GM12878 (cell line): Measurements from ENCODE around the gene KCNAB2.

Experiments
- BHLHE40 ChIP-seq, 2 experiments: fragments of 450-650 bp in 1 of 2; IDR thresholded peaks; 2 replicates each; pipeline ENCODE4 v1.6.1; 2011 to 2017; ENCODE audit warnings: low read depth in 2 of 2, borderline replicate concordance in 1 of 2, improper control_type of control experiment in 1 of 2, low read length in 1 of 2, mild to moderate bottlenecking in 1 of 2
- CHD2 ChIP-seq: IDR thresholded peaks from 2 replicates; pipeline ENCODE4 v1.6.1; 2011; ENCODE audit warnings: low read depth, low read length, improper control_type of control experiment, borderline replicate concordance
- ETV6 ChIP-seq, 2 experiments: fragments of 450-650 bp in 1 of 2; IDR thresholded peaks in 1 of 2; conservative IDR thresholded peaks in 1 of 2; 2 replicates each; pipeline ENCODE4 v1.6.1; 2014; ENCODE audit warnings: antibody characterized with exemption in 1 of 2, borderline replicate concordance in 1 of 2, low read depth in 1 of 2, mild to moderate bottlenecking in 1 of 2, moderate library complexity in 1 of 2
- TAF1 ChIP-seq: IDR thresholded peaks from 2 replicates; pipeline ENCODE4 v1.6.1; 2011; ENCODE audit warnings: mild to moderate bottlenecking, low read depth, low read length, borderline replicate concordance
- TF ChIP-seq, protein P1 (sequence below), 3 experiments: IDR thresholded peaks in 2 of 3; conservative IDR thresholded peaks in 1 of 3; 2 replicates each; pipeline ENCODE4 v1.5.1; 2011; ENCODE audit warnings: low read depth in 3 of 3, low read length in 3 of 3, mild to moderate bottlenecking in 3 of 3, control low read depth in 2 of 3, moderate library complexity in 2 of 3, inconsistent platforms in 1 of 3, mixed read lengths in 1 of 3; ENCODE audit not compliant: control insufficient read depth in 2 of 3, insufficient read depth in 1 of 3; ENCODE audit errors: extremely low read depth in 1 of 3

- TF ChIP-seq, protein P1, sequence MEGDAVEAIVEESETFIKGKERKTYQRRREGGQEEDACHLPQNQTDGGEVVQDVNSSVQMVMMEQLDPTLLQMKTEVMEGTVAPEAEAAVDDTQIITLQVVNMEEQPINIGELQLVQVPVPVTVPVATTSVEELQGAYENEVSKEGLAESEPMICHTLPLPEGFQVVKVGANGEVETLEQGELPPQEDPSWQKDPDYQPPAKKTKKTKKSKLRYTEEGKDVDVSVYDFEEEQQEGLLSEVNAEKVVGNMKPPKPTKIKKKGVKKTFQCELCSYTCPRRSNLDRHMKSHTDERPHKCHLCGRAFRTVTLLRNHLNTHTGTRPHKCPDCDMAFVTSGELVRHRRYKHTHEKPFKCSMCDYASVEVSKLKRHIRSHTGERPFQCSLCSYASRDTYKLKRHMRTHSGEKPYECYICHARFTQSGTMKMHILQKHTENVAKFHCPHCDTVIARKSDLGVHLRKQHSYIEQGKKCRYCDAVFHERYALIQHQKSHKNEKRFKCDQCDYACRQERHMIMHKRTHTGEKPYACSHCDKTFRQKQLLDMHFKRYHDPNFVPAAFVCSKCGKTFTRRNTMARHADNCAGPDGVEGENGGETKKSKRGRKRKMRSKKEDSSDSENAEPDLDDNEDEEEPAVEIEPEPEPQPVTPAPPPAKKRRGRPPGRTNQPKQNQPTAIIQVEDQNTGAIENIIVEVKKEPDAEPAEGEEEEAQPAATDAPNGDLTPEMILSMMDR (IDR thresholded peaks at IDR 0.05 in 2 of 3, conservative IDR thresholded peaks at IDR 0.05 in 1 of 3; ENCODE audit: control insufficient read depth in 2 of 3, extremely low read depth in 1 of 3, insufficient read depth in 1 of 3, low read depth in 3 of 3, low read length in 3 of 3) = no peak
- no peak for TF ChIP-seq ETV6 (conservative IDR thresholded peaks at IDR 0.05 in 1 of 2, IDR thresholded peaks at IDR 0.05 in 1 of 2; ENCODE audit: borderline replicate concordance in 1 of 2, low read depth in 1 of 2)
- TF ChIP-seq BHLHE40 (IDR thresholded peaks at IDR 0.05; ENCODE audit: borderline replicate concordance in 1 of 2, low read depth in 2 of 2, low read length in 1 of 2) = no peak
- no peak for TF ChIP-seq CHD2
- no peak for TF ChIP-seq TAF1
These were observed 75.3 kb downstream of the KCNAB2 start for GRCh38 chr1:6121021-6121421.
